ENCODE measurements around the gene BACE1.
"Not testable (repeated sequence)": the region's sequence is repeated elsewhere in the genome, so short reads cannot be mapped to it uniquely, and the experiment has no call there.

Gene BACE1

GRCh38 chr11:117316197-117316961 lies at the start of gene BACE1:
BACE1 (minus strand) TSS chr11:117316256; CDS start chr11:117315795, 461 bp downstream.
- DNase-seq = no peak

GRCh38 chr11:117361432-117361831 lies 45.4 kb upstream of the BACE1 start:
- no peak for DNase-seq

GRCh38 chr11:117356126-117356890 lies 40.3 kb upstream of the BACE1 start:
- DNase-seq = no peak

- DNase-seq = no peak
Observed at GRCh38 chr11:117354550-117354949, 38.5 kb upstream of the BACE1 start.

GRCh38 chr11:117345039-117345438 lies 29.0 kb upstream of the BACE1 start:
- DNase-seq = no peak

- DNase-seq = no peak
Observed at GRCh38 chr11:117337076-117337475, 21.0 kb upstream of the BACE1 start.

GRCh38 chr11:117335399-117335798 lies 19.3 kb upstream of the BACE1 start:
- no peak for DNase-seq

GRCh38 chr11:117334896-117335295 lies 18.8 kb upstream of the BACE1 start:
- DNase-seq = no peak

GRCh38 chr11:117333917-117334316 lies 17.9 kb upstream of the BACE1 start:
- DNase-seq = no peak

- no peak for DNase-seq
Observed at GRCh38 chr11:117332843-117333242, 16.8 kb upstream of the BACE1 start.

GRCh38 chr11:117328375-117329010 lies 12.4 kb upstream of the BACE1 start:
- no peak for DNase-seq

- peak; percentile 85 to 95 for DNase-seq
Observed at GRCh38 chr11:117327567-117328374, 11.7 kb upstream of the BACE1 start, which contains the start of gene CEP164. CEP164 (plus strand) TSS chr11:117327854; CDS start chr11:117338587, 10,733 bp downstream.

- not testable (repeated sequence) for DNase-seq
Observed at GRCh38 chr11:117327255-117327566, 11.2 kb upstream of the BACE1 start.

GRCh38 chr11:117319214-117319840 lies 3.3 kb upstream of the BACE1 start:
- DNase-seq = no peak

GRCh38 chr11:117318738-117319137 lies 2.7 kb upstream of the BACE1 start:
- DNase-seq = no peak

- DNase-seq = peak in 1 of 2 experiments; percentile 9
Observed at GRCh38 chr11:117315285-117316196, 515 bp downstream of the BACE1 start.

- no peak for DNase-seq
Observed at GRCh38 chr11:117314840-117315239, 1.2 kb downstream of the BACE1 start.

- no peak for DNase-seq
Observed at GRCh38 chr11:117313828-117314768, 2.0 kb downstream of the BACE1 start.

- no peak for DNase-seq
Observed at GRCh38 chr11:117313091-117313490, 3.0 kb downstream of the BACE1 start.

- DNase-seq = no peak
Observed at GRCh38 chr11:117309310-117309709, 6.7 kb downstream of the BACE1 start.
